Measurements from ENCODE around the gene MAPK1IP1L. TPM values are rescaled to one million over a fixed set of nuclear protein-coding genes. Genes with fewer than 3 reads are reported as not detected.

Gene MAPK1IP1L
- total and polyA plus RNA-seq, 2 of the 13 experiments (the other 11 are each of a cell fraction or from before 2014, with no cell fraction given): 27.8 to 68.4 TPM

GRCh38 chr14:55103005-55103640 lies 51.7 kb downstream of the MAPK1IP1L start (continued):
- TF ChIP-seq NCOA5 (CRISPR knock-in tag; IDR thresholded peaks at IDR 0.05) (no peak), E2F5 (CRISPR knock-in tag; conservative IDR thresholded peaks at IDR 0.05) (no peak), ZFAT (CRISPR knock-in tag; conservative IDR thresholded peaks at IDR 0.05) (no peak), SUZ12 (IDR thresholded peaks at IDR 0.05; ENCODE audit: low read depth, low read length) (no peak), ARID5B (CRISPR knock-in tag; IDR thresholded peaks at IDR 0.05) (peak; percentile 89), MAZ (IDR thresholded peaks at IDR 0.05; ENCODE audit: borderline replicate concordance, low read depth, low read length) (no peak), MAZ (CRISPR knock-in tag; IDR thresholded peaks at IDR 0.05; ENCODE audit: low read depth) (no peak), TBX2 (CRISPR knock-in tag; IDR thresholded peaks at IDR 0.05; ENCODE audit: borderline replicate concordance) (peak; percentile 84), ATF3 (CRISPR knock-in tag; IDR thresholded peaks at IDR 0.05) (peak; percentile 93), EP300 (IDR thresholded peaks at IDR 0.05; ENCODE audit: low read depth in 2 of 2, low read length in 2 of 2) (peak in 1 of 2 experiments; percentile 70; a peak in 2 of 4 replicates), EP300 (CRISPR knock-in tag; IDR thresholded peaks at IDR 0.05; ENCODE audit: borderline replicate concordance) (peak; percentile 83), RARA (CRISPR knock-in tag; IDR thresholded peaks at IDR 0.05) (peak; percentile 83), ZNF770 (CRISPR knock-in tag; IDR thresholded peaks at IDR 0.05) (peak; percentile 69), ATRX (CRISPR knock-in tag; IDR thresholded peaks at IDR 0.05; ENCODE audit: borderline replicate concordance) (no peak), ZNF556 (CRISPR knock-in tag; IDR thresholded peaks at IDR 0.05; ENCODE audit: borderline replicate concordance) (peak; percentile 50; the same call in 1 of the 2 replicates), FOXK1 (CRISPR knock-in tag; IDR thresholded peaks at IDR 0.05; ENCODE audit: borderline replicate concordance, low read depth) (peak; percentile 46; the same call in 1 of the 2 replicates), SNRNP70 (IDR thresholded peaks at IDR 0.05; ENCODE audit: low read depth, low read length) (no peak), ZNF441 (CRISPR knock-in tag; IDR thresholded peaks at IDR 0.05; ENCODE audit: borderline replicate concordance) (peak; percentile 73; the same call in 1 of the 2 replicates), EZH2 (conservative IDR thresholded peaks at IDR 0.05; ENCODE audit: low read depth, low read length) (no peak), REPIN1 (CRISPR knock-in tag; IDR thresholded peaks at IDR 0.05; ENCODE audit: borderline replicate concordance, low read depth) (no peak; the same call in 1 of the 2 replicates), ZNF672 (CRISPR knock-in tag; IDR thresholded peaks at IDR 0.05) (no peak), RBFOX2 (IDR thresholded peaks at IDR 0.05; ENCODE audit: low read depth, low read length) (no peak), ZFP36L2 (CRISPR knock-in tag; IDR thresholded peaks at IDR 0.05) (no peak; the same call in 1 of the 2 replicates)

All from HepG2 (cell line).